ENCODE measurements around the gene BOD1L1. TPM values are rescaled to one million over a fixed set of nuclear protein-coding genes. Genes with fewer than 3 reads are reported as not detected.

BOD1L1 gene
- 39.2 and 40.2 TPM in 2 replicates for total RNA-seq

DNA sequence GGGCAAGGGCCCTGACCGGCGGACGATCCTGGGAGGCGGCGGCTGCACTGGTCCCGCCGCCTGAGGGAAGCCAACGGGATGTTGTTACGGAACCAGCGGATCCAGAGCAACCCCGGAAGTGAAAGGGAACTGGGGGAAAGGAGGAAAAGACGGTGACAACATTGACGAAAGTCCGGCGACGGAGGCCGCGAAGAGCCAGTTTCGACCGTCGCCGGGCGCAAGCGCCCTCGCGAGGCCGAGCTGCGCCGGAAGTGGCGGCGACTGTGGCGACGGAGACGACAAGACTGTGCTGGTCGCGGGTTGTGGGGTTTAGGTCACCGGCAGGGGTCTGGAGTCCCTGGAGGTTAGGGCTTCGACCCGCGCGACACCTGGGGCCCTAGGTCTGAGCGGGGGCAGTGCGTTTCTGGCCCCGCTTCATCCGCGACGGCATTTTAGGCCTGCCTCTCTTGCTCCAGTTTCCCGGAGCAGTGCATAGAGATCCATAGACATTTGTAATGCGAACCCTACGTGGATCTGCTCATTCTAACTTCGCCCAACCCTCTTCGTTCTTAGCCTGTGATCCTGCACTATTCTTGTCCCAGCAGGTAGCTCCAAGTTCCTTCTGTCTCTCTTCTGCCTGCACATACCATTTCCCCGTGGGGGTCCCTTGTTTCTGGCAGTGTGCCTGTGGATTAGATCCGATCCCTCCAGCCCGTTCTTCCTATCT, at the start of gene BOD1L1:
TSS of gene BOD1L1 (minus strand) at position 120 of the 706 bp plus-strand sequence. CDS start 138 bp downstream, outside the sequence.

DNA sequence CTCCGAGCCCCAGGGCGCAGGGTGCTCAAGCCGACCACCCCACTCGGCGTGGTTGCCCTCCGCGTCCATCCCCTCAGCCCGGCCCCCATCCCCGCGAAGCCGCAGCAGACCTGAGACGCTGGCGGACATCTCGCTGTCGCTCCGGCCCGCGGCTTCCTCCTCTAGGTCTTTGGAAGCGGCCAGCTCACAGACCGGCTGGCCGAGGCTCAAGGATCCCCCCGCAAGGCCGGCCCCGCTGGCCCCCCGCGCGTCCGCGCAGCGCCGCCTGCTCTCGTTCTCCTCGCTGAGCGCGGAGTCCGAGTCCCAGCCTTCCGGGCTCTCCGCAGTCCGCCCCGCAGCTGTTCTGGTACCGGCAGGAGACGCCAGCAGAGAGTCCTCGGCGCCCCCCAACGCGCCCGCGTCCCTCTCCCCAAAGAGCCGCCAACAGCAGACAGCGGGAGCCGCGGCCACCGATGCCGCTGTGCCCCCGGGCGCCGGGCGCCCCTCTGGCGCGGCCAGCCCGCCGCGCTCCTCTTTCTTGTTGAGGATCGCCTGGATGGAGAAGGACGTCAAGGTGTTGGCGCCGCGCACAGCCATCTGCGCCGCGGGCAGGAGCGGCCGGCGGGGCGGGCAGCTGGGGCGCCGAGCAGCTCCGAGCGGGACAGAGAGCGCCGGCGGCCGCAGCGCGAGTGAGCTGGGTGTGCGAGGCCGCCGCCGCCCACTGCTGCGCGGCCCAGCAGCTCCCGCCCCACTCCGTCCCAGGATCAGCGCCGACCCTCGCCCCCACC, 83.5 kb downstream of the BOD1L1 start, which contains the start of gene NKX3-2:
TSS of gene NKX3-2 (minus strand) at position 670 of the 767 bp plus-strand sequence. CDS start at position 576, 94 bp downstream.

Small RNA genes within 50 kb of the gene (small RNA-seq; reads per million reads assigned to genes)
- gene MIR5091 = 0.34 reads per million

Other genes starting within 250 kb of the BOD1L1 start
- gene RAB28, start 143.4 kb downstream of the BOD1L1 start, total RNA-seq = 15.4 and 16.4 TPM in 2 replicates
- gene NKX3-2, start 83.2 kb downstream of the BOD1L1 start, total RNA-seq = 2.6 and 3.6 TPM in 2 replicates